Prostate gland (tissue), 1 donor: ENCODE measurements around the gene NEU4.

Experiments
- POLR2A ChIP-seq: fragments of 450-650 bp; IDR thresholded peaks from one replicate; pipeline ENCODE4 v1.6.1; 2016; ENCODE audit warnings: antibody characterized with exemption, mild to moderate bottlenecking
- POLR2AphosphoS5 ChIP-seq: sonication (generic); formaldehyde crosslinking; IDR thresholded peaks from one replicate; pipeline ENCODE4 v1.6.1; 2017; ENCODE audit warnings: antibody characterized with exemption

DNA sequence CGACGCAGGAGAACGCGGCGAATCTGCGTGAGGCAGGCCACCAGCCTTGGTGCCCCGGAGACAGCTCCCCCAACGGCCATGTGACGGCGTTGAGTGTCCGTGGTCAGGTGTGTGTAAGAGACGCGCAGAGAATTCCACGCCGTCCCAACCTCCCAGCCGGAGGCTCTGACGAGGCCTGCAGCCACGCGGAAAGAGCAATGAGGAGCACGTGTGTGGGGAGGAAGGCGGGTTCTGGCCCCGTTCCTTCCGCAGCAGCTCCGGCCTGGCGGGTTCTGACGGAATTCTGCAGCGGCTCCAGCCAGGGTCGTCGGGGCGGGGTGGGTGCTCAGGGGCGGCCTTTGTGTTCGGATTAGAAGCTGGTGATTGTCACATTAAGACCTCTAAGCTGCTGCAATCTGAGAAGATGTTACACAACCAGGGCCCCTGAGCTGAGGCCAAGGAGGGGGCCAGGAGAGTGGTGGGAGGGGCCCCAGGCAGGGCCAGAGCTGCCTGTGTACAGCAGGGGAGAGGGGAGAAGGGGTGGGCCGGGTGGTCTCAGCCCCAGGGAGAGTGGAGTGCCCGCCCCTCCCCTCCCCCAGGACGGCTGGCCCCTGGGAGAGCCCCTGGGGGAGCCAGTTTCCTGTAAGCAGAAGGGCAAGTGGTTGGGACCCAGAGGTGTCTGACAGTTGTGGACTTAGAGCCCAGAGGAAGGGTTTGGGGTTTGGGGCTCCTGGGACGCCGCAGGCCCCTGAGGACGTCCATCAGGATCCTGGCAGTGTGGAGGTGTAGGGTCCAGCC lies 37.5 kb upstream of the NEU4 start:
- TF ChIP-seq POLR2AphosphoS5 = no peak
- TF ChIP-seq POLR2A = no peak
